Fibroblast of upper back skin (primary cell): Measurements from ENCODE around the gene RIBC1.
"Not testable (repeated sequence)": the region's sequence is repeated elsewhere in the genome, so short reads cannot be mapped to it uniquely, and the experiment has no call there.

Experiments
- DNase-seq: peaks from one replicate; pipeline ENCODE4 v3.0.0-alpha.2; 2013

The RIBC1 gene

GRCh38 chrX:53437206-53437605, 14.5 kb downstream of the RIBC1 start:
- no peak for DNase-seq

GRCh38 chrX:53438174-53438831, 15.6 kb downstream of the RIBC1 start:
- DNase-seq = no peak

- DNase-seq = no peak
These were observed 16.2 kb downstream of the RIBC1 start for GRCh38 chrX:53438832-53439230.

- no peak for DNase-seq
These were observed 17.4 kb downstream of the RIBC1 start for GRCh38 chrX:53440101-53440500.

GRCh38 chrX:53440621-53441517, 18.2 kb downstream of the RIBC1 start:
- DNase-seq = peak; percentile 25

GRCh38 chrX:53441531-53442321, 19.1 kb downstream of the RIBC1 start:
- peak; percentile 68 for DNase-seq

- DNase-seq = no peak
These were observed 19.6 kb downstream of the RIBC1 start for GRCh38 chrX:53442322-53442631.

- DNase-seq = peak; percentile 13
These were observed 23.3 kb downstream of the RIBC1 start for GRCh38 chrX:53445977-53446376.

- DNase-seq = no peak
These were observed 24.8 kb downstream of the RIBC1 start for GRCh38 chrX:53447441-53447840.

GRCh38 chrX:53449632-53450031, 27.0 kb downstream of the RIBC1 start:
- no peak for DNase-seq

- no peak for DNase-seq
These were observed 30.1 kb downstream of the RIBC1 start for GRCh38 chrX:53452812-53453211.

GRCh38 chrX:53456254-53456653, 33.6 kb downstream of the RIBC1 start:
- DNase-seq = no peak

GRCh38 chrX:53458082-53458481, 35.4 kb downstream of the RIBC1 start:
- no peak for DNase-seq

- not testable (repeated sequence) for DNase-seq
These were observed 46.0 kb downstream of the RIBC1 start for GRCh38 chrX:53468659-53469058.

- DNase-seq = no peak
These were observed 48.7 kb downstream of the RIBC1 start for GRCh38 chrX:53471346-53471745.

GRCh38 chrX:53474707-53475106, 52.0 kb downstream of the RIBC1 start:
- DNase-seq = no peak

- peak; percentile 39 for DNase-seq
These were observed 53.7 kb downstream of the RIBC1 start for GRCh38 chrX:53476371-53476770.

- DNase-seq = peak; percentile 6
These were observed 56.6 kb downstream of the RIBC1 start for GRCh38 chrX:53479301-53479700.
